Esophagus squamous epithelium (tissue), 4 donors: ENCODE results near the gene KCTD1.

Experiments
- POLR2A ChIP-seq, 4 donors: fragments of 450-650 bp; IDR thresholded peaks; one replicate each; pipeline ENCODE4 v1.6.1; 2017; ENCODE audit warnings: antibody characterized with exemption in 4 of 4, mild to moderate bottlenecking in 4 of 4, moderate library complexity in 3 of 4
- TF ChIP-seq, protein P1 (sequence below), 6 experiments: fragments of 450-650 bp in 4 of 6; fragments of 200-600 bp in 2 of 6; sonication (generic) in 2 of 6; IDR thresholded peaks; one replicate each; pipeline ENCODE4 v1.5.1; 2016 to 2019; ENCODE audit warnings: antibody characterized with exemption in 6 of 6, mild to moderate bottlenecking in 4 of 6, moderate library complexity in 4 of 6

DNA sequence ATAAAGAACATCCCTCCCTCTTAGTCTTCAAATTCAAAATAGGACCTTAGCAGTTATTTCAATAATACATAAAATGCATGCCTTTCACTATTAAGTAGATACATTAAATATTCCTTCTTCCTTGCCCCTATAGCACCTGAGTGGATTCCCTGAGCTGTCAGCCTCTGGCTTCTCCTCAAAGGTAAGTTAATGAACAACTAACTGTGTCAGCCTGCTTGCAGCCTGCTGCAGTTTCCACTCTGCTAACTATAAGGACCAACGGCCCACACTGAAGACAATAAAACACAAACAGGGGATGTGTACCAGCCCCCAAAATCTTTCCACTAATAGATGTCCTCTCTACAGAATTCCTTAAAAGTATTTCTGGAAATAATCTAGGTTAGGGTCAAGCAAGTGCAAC lies 5.0 kb downstream of the KCTD1 start:
- TF ChIP-seq, protein P1, sequence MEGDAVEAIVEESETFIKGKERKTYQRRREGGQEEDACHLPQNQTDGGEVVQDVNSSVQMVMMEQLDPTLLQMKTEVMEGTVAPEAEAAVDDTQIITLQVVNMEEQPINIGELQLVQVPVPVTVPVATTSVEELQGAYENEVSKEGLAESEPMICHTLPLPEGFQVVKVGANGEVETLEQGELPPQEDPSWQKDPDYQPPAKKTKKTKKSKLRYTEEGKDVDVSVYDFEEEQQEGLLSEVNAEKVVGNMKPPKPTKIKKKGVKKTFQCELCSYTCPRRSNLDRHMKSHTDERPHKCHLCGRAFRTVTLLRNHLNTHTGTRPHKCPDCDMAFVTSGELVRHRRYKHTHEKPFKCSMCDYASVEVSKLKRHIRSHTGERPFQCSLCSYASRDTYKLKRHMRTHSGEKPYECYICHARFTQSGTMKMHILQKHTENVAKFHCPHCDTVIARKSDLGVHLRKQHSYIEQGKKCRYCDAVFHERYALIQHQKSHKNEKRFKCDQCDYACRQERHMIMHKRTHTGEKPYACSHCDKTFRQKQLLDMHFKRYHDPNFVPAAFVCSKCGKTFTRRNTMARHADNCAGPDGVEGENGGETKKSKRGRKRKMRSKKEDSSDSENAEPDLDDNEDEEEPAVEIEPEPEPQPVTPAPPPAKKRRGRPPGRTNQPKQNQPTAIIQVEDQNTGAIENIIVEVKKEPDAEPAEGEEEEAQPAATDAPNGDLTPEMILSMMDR (IDR thresholded peaks at IDR 0.05) = no peak
- no peak for TF ChIP-seq POLR2A (IDR thresholded peaks at IDR 0.05)
